Naive thymus-derived CD8-positive, alpha-beta T cell (primary cell): Measurements from ENCODE around the gene ADNP2. TPM values are rescaled to one million over a fixed set of nuclear protein-coding genes. Genes with fewer than 3 reads are reported as not detected.

Experiments
- ATAC-seq, 2 donors: fragments of 150-1000 bp; cut with Tn5 transposase in 1 of 2; sonication (Bioruptor Pico), chemical (Tn5 transposase) in 1 of 2; 1 replicate in 1 of 2; 2 replicates in 1 of 2; pipeline ENCODE4 v1.10.0; 2021; ENCODE audit warnings: mild to moderate bottlenecking in 2 of 2, moderate library complexity in 2 of 2
- POLR2A ChIA-PET: fragments of 350-600 bp; sonication (Branson Sonifier 250); formaldehyde crosslinking; loops from one replicate; lab custom pipeline; 2021; ENCODE audit warnings: antibody characterized with exemption; lab: Charles Lee
- DNase-seq, 10 donors: peaks; one replicate each; pipeline versions ENCODE4 v3.0.0 to v3.0.0-alpha.2; 2020 to 2022
- H3K27ac Mint-ChIP-seq, 10 donors: one replicate each; pipeline ENCODE4 v1.8.0; 2020 to 2022; ENCODE audit warnings: mild to moderate bottlenecking in 10 of 10, mixed read lengths in 10 of 10, moderate library complexity in 4 of 10, inconsistent platforms in 1 of 10
- H3K27me3 Mint-ChIP-seq, 5 donors: one replicate each; pipeline ENCODE4 v1.8.0; 2021 to 2022; ENCODE audit warnings: mixed read lengths in 5 of 5
- H3K36me3 Mint-ChIP-seq, 3 donors: one replicate each; pipeline ENCODE4 v1.8.0; 2020 to 2022; ENCODE audit warnings: mixed read lengths in 3 of 3, mild to moderate bottlenecking in 2 of 3, inconsistent platforms in 1 of 3
- H3K4me1 Mint-ChIP-seq, 4 donors: one replicate each; pipeline ENCODE4 v1.8.0; 2021 to 2022; ENCODE audit warnings: mixed read lengths in 4 of 4
- H3K4me3 Mint-ChIP-seq, 10 donors: one replicate each; pipeline ENCODE4 v1.8.0; 2020 to 2022; ENCODE audit warnings: mild to moderate bottlenecking in 10 of 10, mixed read lengths in 10 of 10, moderate library complexity in 6 of 10, inconsistent platforms in 1 of 10
- H3K9me3 Mint-ChIP-seq, 9 donors: one replicate each; pipeline ENCODE4 v1.8.0; 2020 to 2022; ENCODE audit warnings: mixed read lengths in 9 of 9, mild to moderate bottlenecking in 3 of 9, inconsistent platforms in 1 of 9, moderate library complexity in 1 of 9
- polyA plus RNA-seq, 3 donors: library from polyadenylated mRNA; unstranded; fragments of 300-500 nt; fragmentation: Illumina TruSeq; gene quantifications; one replicate each; pipeline ENCODE4 v1.2.3, GENCODE V29; 2021
- total RNA-seq, 8 experiments: library from RNA in 2 of 8; stranded (reverse) in 2 of 8; gene quantifications; one replicate each; pipeline ENCODE4 v1.2.3 and lab custom pipeline; 2021 to 2026

Gene ADNP2
- total and polyA plus RNA-seq, 5 experiments from 2014 or later = 8.1 to 25.5 (median 11.7) TPM

GRCh38 chr18:80168346-80168745 lies 59.3 kb downstream of the ADNP2 start:
- peaks cover 0 to 29% (median 16%) of the 10 kb centered on the region in 9 donors for H3K9me3 Mint-ChIP-seq
- peak overlapping the region in 1 of 10 donors; percentile 14 for H3K4me3 Mint-ChIP-seq
- H3K27ac Mint-ChIP-seq = peak overlapping the region in 1 of 10 donors; percentile 70
- H3K27me3 Mint-ChIP-seq = peaks cover 5 to 47% (median 29%) of the 10 kb centered on the region in 5 donors
- POLR2A ChIA-PET = no interaction called here
- DNase-seq (no peak), ATAC-seq (peak in 1 of 2 donors; percentile 43)
- H3K36me3 Mint-ChIP-seq = peaks cover 0 to 14% (median 2%) of the 10 kb centered on the region in 3 donors
- H3K4me1 Mint-ChIP-seq = peaks cover 3 to 14% (median 5%) of the 10 kb centered on the region in 4 donors

DNA sequence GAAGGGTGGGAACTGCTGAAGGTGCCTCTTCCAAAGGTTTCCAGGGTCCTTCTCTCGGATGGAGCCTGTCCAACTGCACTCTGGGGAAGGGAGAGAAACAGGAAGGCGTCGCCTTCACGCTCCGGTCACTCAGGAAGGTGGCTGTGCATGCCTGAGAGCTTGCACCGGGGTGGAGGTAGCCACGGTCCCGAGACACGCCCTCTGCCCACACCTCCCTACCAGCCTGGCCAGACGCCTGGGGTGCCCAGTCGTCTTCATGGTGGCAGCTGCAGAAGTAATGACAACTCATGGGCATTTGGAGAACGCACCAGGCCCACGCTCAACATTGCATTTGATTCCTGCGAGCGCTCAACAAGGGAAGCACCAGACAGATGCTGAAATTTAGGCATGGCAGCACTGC lies 59.9 kb downstream of the ADNP2 start:
- H3K4me1 Mint-ChIP-seq = peaks cover 3 to 16% (median 5%) of the 10 kb centered on the region in 4 donors
- ATAC-seq (no peak), DNase-seq (no peak)
- H3K36me3 Mint-ChIP-seq = peaks cover 0 to 14% (median 0%) of the 10 kb centered on the region in 3 donors
- POLR2A ChIA-PET = no interaction called here
- peaks cover 0 to 23% (median 14%) of the 10 kb centered on the region in 9 donors for H3K9me3 Mint-ChIP-seq
- no peak overlapping the region for H3K27ac Mint-ChIP-seq
- H3K27me3 Mint-ChIP-seq = peaks cover 5 to 43% (median 27%) of the 10 kb centered on the region in 5 donors
- H3K4me3 Mint-ChIP-seq = no peak overlapping the region

DNA sequence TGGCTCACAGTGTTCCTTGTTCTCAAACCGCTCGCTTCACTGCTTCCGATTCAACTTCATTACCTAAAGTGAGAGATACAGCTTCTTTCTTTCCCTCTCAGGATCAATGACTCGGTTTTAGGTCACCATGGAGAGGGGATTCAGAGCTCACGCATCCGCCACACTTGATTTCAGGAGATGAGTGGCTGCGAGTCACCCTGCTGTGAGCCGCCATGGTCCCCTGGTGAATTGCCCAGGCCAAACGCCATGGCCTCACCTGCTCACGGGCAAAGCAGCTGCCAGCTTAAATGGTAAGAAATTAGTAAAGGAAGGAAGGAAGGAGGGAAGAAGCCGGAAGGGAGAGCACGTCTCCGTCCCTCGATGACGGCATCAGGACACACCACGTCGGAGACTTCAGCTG lies 60.5 kb downstream of the ADNP2 start:
- Mint-ChIP-seq H3K27ac (no peak overlapping the region), H3K9me3 (peaks cover 0 to 17% (median 8%) of the 10 kb centered on the region in 9 donors), H3K4me3 (peak overlapping the region in 1 of 10 donors; percentile 13), H3K36me3 (peaks cover 0 to 8% (median 0%) of the 10 kb centered on the region in 3 donors), H3K27me3 (peaks cover 5 to 43% (median 27%) of the 10 kb centered on the region in 5 donors), H3K4me1 (peaks cover 5 to 20% (median 6%) of the 10 kb centered on the region in 4 donors)
- DNase-seq = no peak
- POLR2A ChIA-PET = no interaction called here
- no peak for ATAC-seq

DNA sequence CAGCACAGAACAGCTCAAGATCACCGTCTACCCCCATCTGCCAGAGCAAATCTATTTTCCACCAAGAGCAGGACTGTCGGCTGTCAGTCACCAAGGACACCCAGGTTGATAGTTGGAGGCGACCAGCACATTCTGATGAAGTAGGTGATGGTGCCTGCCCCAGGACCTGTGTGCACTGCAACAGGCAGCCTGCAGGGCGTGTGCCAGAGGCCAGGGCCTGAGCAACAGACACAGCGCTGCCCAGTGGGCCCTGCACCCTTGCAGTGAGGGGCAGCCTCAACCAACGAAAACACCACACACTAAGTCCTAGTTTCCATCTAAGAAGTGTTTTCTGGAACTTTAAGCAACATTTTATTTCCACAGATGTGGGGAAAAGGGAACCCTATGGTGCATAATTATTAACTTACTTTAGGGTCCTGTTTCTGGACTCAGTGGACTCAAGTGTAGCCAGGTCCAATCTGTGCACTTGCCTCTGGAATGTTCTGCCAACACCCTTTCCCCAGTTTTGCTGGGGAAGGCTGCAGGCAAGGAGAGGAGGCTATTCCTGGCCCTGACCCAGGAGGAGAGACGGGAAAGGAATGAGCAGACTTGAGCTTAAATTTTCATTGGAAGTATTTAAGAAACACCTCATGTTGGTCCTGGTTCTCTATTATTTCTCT lies 61.5 kb downstream of the ADNP2 start:
- peaks cover 0 to 9% (median 2%) of the 10 kb centered on the region in 9 donors for H3K9me3 Mint-ChIP-seq
- H3K27ac Mint-ChIP-seq = peak overlapping the region in 2 of 10 donors; percentile 12 to 63
- H3K4me1 Mint-ChIP-seq = peaks cover 11 to 27% (median 14%) of the 10 kb centered on the region in 4 donors
- H3K27me3 Mint-ChIP-seq = peaks cover 5 to 43% (median 27%) of the 10 kb centered on the region in 5 donors
- H3K36me3 Mint-ChIP-seq = peaks cover 0 to under 1% (median 0%) of the 10 kb centered on the region in 3 donors
- POLR2A ChIA-PET = no interaction called here
- H3K4me3 Mint-ChIP-seq = peak overlapping the region in 1 of 10 donors; percentile 3
- DNase-seq = no peak
- ATAC-seq = no peak

- Mint-ChIP-seq H3K27me3 (peaks cover 5 to 43% (median 27%) of the 10 kb centered on the region in 5 donors), H3K36me3 (no peaks in the 10 kb centered on the region), H3K27ac (peak overlapping the region in 2 of 10 donors; percentile 4 to 75), H3K4me3 (peak overlapping the region in 5 of 10 donors; percentile 2 to 60 (median 24)), H3K4me1 (peaks cover 18 to 35% (median 20%) of the 10 kb centered on the region in 4 donors), H3K9me3 (peaks cover 0 to 6% (median 0%) of the 10 kb centered on the region in 9 donors)
- ATAC-seq = no peak
- DNase-seq = peak in 7 of 10 donors; percentile 16 to 55 (median 39)
- POLR2A ChIA-PET = no interaction called here
Observed at GRCh38 chr18:80171054-80171872, 62.2 kb downstream of the ADNP2 start.

- ATAC-seq (no peak), DNase-seq (peak in 1 of 10 donors; percentile 32)
Observed at GRCh38 chr18:80172056-80172455, 63.0 kb downstream of the ADNP2 start.

GRCh38 chr18:80173060-80173459 lies 64.0 kb downstream of the ADNP2 start:
- ATAC-seq (no peak), DNase-seq (no peak)
- Mint-ChIP-seq H3K36me3 (no peaks in the 10 kb centered on the region), H3K4me3 (no peak overlapping the region), H3K27ac (peak overlapping the region in 1 of 10 donors; percentile 44), H3K9me3 (no peaks in the 10 kb centered on the region), H3K4me1 (peaks cover 18 to 30% (median 27%) of the 10 kb centered on the region in 4 donors), H3K27me3 (peaks cover 5 to 35% (median 20%) of the 10 kb centered on the region in 5 donors)
- POLR2A ChIA-PET = no interaction called here

More at GRCh38 chr18:80172056-80172455, 63.0 kb downstream of the ADNP2 start:
- no peaks in the 10 kb centered on the region for H3K36me3 Mint-ChIP-seq
- H3K9me3 Mint-ChIP-seq = no peaks in the 10 kb centered on the region
- peaks cover 18 to 35% (median 26%) of the 10 kb centered on the region in 4 donors for H3K4me1 Mint-ChIP-seq
- POLR2A ChIA-PET = no interaction called here
- H3K4me3 Mint-ChIP-seq = peak overlapping the region in 1 of 10 donors; percentile 60
- H3K27me3 Mint-ChIP-seq = peaks cover 5 to 39% (median 25%) of the 10 kb centered on the region in 5 donors
- H3K27ac Mint-ChIP-seq = peak overlapping the region in 1 of 10 donors; percentile 82

- DNase-seq (peak; percentile 29 to 88 (median 76)), ATAC-seq (peak; percentile 93 to 94)
- H3K4me1 Mint-ChIP-seq = peaks cover 18 to 30% (median 28%) of the 10 kb centered on the region in 4 donors
- H3K27me3 Mint-ChIP-seq = peaks cover 4 to 27% (median 7%) of the 10 kb centered on the region in 5 donors
- H3K36me3 Mint-ChIP-seq = no peaks in the 10 kb centered on the region
- H3K9me3 Mint-ChIP-seq = no peaks in the 10 kb centered on the region
- peak overlapping the region; percentile 59 to 97 (median 92) for H3K27ac Mint-ChIP-seq
- POLR2A ChIA-PET = interaction anchor here (0.7 to 1.0 kb wide), 2 partner anchors 8 to 73 kb away, joined by 3 to 4 read pairs; no protein-coding TSS in a partner anchor
- H3K4me3 Mint-ChIP-seq = peak overlapping the region; percentile 55 to 79 (median 72)
Observed at GRCh38 chr18:80175451-80176204, 66.6 kb downstream of the ADNP2 start.

DNA sequence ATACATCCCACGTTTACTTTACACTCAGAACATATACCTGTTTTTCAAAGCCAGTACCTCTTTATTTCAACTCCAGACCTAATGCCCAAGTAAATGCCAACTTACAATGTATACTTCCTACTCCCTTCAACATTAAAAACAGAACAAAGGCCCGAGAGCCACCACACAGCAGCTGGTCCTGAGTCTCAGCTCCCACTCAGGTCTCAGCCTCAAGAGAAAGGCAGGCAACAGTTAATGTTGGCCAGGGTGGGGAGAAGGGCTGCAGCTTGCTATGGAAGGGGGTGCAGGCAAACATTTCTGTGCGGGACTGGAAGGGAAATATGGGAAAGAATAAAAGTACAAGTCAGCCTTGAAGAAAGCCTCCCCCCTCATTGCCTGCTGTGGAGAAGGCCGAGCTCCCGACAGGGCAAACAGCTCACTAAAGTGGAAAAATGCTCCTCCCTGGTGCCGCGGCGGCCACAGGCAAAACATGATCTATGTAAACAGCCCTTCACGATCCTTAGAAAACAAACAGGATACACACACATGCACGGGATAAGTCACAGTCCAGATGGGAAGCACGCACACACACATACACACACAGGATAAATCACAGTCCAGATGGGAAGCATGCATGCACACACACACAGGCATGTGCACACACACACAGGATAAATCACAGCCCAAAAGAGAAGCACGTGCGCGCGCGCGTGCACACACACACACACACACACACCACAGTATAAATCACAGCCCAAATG lies 67.4 kb downstream of the ADNP2 start:
- no peak for ATAC-seq
- Mint-ChIP-seq H3K4me1 (peaks cover 16 to 27% (median 26%) of the 10 kb centered on the region in 4 donors), H3K4me3 (peak overlapping the region in 1 of 10 donors; percentile 15), H3K27ac (peak overlapping the region in 7 of 10 donors; percentile 6 to 97 (median 95)), H3K36me3 (no peaks in the 10 kb centered on the region), H3K9me3 (no peaks in the 10 kb centered on the region), H3K27me3 (peaks cover 2 to 21% (median 3%) of the 10 kb centered on the region in 5 donors)
- POLR2A ChIA-PET = interaction anchor here (1.0 kb wide), 1 partner anchor 9 kb away, joined by 4 read pairs; no protein-coding TSS in a partner anchor
- DNase-seq = no peak

GRCh38 chr18:80177128-80177527 lies 68.1 kb downstream of the ADNP2 start:
- ATAC-seq (no peak), DNase-seq (no peak)
- Mint-ChIP-seq H3K9me3 (no peaks in the 10 kb centered on the region), H3K4me3 (no peak overlapping the region), H3K4me1 (peaks cover 15 to 25% (median 22%) of the 10 kb centered on the region in 4 donors), H3K27ac (peak overlapping the region in 4 of 10 donors; percentile 26 to 97 (median 42)), H3K27me3 (peaks cover 0 to 15% (median 1%) of the 10 kb centered on the region in 5 donors), H3K36me3 (no peaks in the 10 kb centered on the region)
- POLR2A ChIA-PET = no interaction called here
